GM12891 (cell line): ENCODE results near the gene CAB39.
A peak's percentile ranks its signal among the peaks of the same experiment; 100 is the strongest.

Source experiments
- DNase-seq: peaks from one replicate; pipeline ENCODE4 v3.0.0; 2011; ENCODE audit warnings: low spot score; ENCODE audit not compliant: insufficient read length
- FAIRE-seq: peaks from 2 replicates; lab custom pipeline; 2011; peaks lifted over from hg19 to GRCh38; lab: Jason Lieb, UNC
- PAX5 ChIP-seq: IDR thresholded peaks from 2 replicates; pipeline ENCODE4 v1.6.1; 2011; ENCODE audit warnings: low read length, moderate library complexity, mild to moderate bottlenecking; ENCODE audit not compliant: insufficient read depth, severe bottlenecking
- POLR2A ChIP-seq: IDR thresholded peaks from 2 replicates; pipeline ENCODE4 v1.6.1; 2011; ENCODE audit warnings: low read depth, low read length, control low read depth
- POLR2AphosphoS5 ChIP-seq: IDR thresholded peaks from 2 replicates; pipeline ENCODE4 v1.6.1; 2011; ENCODE audit warnings: low read depth, low read length, control low read depth
- POU2F2 ChIP-seq: IDR thresholded peaks from 2 replicates; pipeline ENCODE4 v1.6.1; 2011; ENCODE audit warnings: low read depth, mild to moderate bottlenecking, control low read depth, low read length, moderate library complexity
- SPI1 ChIP-seq: IDR thresholded peaks from 2 replicates; pipeline ENCODE4 v1.6.1; 2011; ENCODE audit warnings: low read depth, low read length, control low read depth
- TAF1 ChIP-seq: IDR thresholded peaks from 2 replicates; pipeline ENCODE4 v1.6.1; 2011; ENCODE audit warnings: low read depth, low read length, control low read depth

The CAB39 gene

GRCh38 chr2:230849633-230850357 is 137.2 kb downstream of the CAB39 start:
- TF ChIP-seq POLR2AphosphoS5 (no peak), POLR2A (no peak), PAX5 (no peak), POU2F2 (no peak), SPI1 (no peak), TAF1 (no peak)
- FAIRE-seq (peak; percentile 63), DNase-seq (no peak)

DNA sequence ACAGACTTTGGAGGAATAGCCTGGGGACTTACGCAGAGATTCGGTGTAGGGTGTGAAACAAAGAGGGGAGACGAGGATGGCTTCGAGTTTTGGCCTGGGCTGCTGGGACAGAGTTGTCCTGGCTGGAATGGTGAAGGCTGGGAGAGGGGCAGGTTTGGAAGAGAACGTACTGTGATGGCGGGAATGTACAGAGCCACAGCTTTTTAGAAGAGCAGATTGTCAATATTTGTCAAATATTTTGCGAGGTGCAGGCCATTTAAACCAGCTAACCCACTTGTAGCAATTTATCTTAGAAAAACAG is 137.7 kb downstream of the CAB39 start:
- FAIRE-seq = no peak
- DNase-seq = no peak
- no peak for TF ChIP-seq PAX5
- no peak for TF ChIP-seq POLR2A
- no peak for TF ChIP-seq TAF1
- TF ChIP-seq POLR2AphosphoS5 = no peak
- no peak for TF ChIP-seq SPI1
- no peak for TF ChIP-seq POU2F2

- TF ChIP-seq POLR2AphosphoS5 (no peak), POU2F2 (no peak), SPI1 (no peak), TAF1 (no peak), PAX5 (no peak), POLR2A (no peak)
- DNase-seq = no peak
- no peak for FAIRE-seq
Observed at GRCh38 chr2:230852113-230852512, 139.5 kb downstream of the CAB39 start.

GRCh38 chr2:230861552-230862255 is 149.1 kb downstream of the CAB39 start:
- no peak for DNase-seq
- no peak for TF ChIP-seq PAX5
- no peak for TF ChIP-seq POLR2AphosphoS5
- TF ChIP-seq SPI1 = no peak
- no peak for TF ChIP-seq POU2F2
- no peak for TF ChIP-seq POLR2A
- FAIRE-seq = peak; percentile 23

DNA sequence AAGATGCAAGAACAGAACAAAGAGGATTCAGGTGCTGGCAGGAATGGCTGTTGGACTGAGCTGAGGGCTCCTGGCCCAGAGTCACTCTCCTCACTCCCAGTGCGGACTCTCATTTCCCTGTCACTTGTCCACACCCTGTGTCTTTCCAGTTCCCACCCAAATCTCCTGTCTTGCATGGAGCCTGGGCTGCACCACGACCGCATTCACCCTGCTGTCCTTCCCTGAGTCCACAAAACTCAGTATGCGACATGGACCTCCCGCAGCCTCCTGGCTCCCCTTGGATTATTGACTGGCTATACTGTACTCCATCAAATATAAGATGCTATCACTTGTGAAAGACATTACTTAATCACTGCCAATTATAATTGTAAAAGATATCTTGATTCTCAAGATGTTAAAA is 149.7 kb downstream of the CAB39 start:
- TF ChIP-seq POU2F2 (no peak), SPI1 (no peak), POLR2AphosphoS5 (no peak), TAF1 (no peak), POLR2A (no peak), PAX5 (no peak)
- DNase-seq (no peak), FAIRE-seq (no peak)

GRCh38 chr2:230863031-230863430 is 150.4 kb downstream of the CAB39 start:
- DNase-seq = no peak
- TF ChIP-seq PAX5 (no peak), POLR2A (no peak), POU2F2 (no peak), POLR2AphosphoS5 (no peak)
- peak; percentile 76 for FAIRE-seq

- DNase-seq (no peak), FAIRE-seq (no peak)
- TF ChIP-seq PAX5 = no peak
- no peak for TF ChIP-seq TAF1
Observed at GRCh38 chr2:230863442-230864121, 150.9 kb downstream of the CAB39 start.

GRCh38 chr2:230864122-230864604 is 151.5 kb downstream of the CAB39 start:
- TF ChIP-seq POLR2AphosphoS5 (no peak), SPI1 (no peak), POLR2A (no peak), PAX5 (no peak), TAF1 (no peak), POU2F2 (no peak)
- DNase-seq (no peak), FAIRE-seq (no peak)

GRCh38 chr2:230864605-230865306 is 152.1 kb downstream of the CAB39 start, which contains the start of gene ITM2C:
ITM2C (plus strand) TSS chr2:230864942; CDS start chr2:230865026, 84 bp downstream.
- FAIRE-seq (peak; percentile 95), DNase-seq (peak; percentile 88)
- TF ChIP-seq TAF1 (no peak; the same call in 1 of the 2 replicates), POLR2A (peak; percentile 31; the same call in 1 of the 2 replicates)
